GM18507 (cell line): ENCODE measurements around the gene CORO2B.

Experiments
- DNase-seq: peaks from one replicate; pipeline ENCODE4 v3.0.0; 2011; ENCODE audit warnings: low read depth; ENCODE audit not compliant: insufficient read length; ENCODE audit errors: extremely low spot score
- FAIRE-seq: peaks from 2 replicates; lab custom pipeline; 2011; peaks lifted over from hg19 to GRCh38; lab: Jason Lieb, UNC

The CORO2B gene

DNA sequence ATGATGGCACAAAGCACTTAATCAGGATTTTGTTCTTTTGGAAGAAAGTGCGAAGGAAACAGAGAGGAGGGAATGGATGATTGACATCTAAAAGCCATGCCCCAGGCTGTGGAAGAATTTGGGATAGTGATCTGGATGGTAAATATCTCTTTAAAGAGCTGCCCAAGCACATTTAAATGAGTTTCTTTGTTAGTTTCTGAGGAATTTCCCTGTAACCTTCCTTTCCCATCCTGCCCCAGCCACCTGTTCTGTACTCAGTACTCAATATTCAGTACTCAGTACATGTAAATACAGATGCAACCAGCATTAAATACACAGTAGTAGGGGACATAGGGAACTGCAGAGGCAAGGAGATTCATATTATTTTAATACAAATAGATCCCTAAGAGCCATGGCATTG, 7.8 kb upstream of the CORO2B start:
- DNase-seq (no peak), FAIRE-seq (no peak)

- FAIRE-seq (no peak), DNase-seq (no peak)
Observed at GRCh38 chr15:68571582-68571981, 7.2 kb upstream of the CORO2B start.

GRCh38 chr15:68572309-68572708, 6.5 kb upstream of the CORO2B start:
- FAIRE-seq, result no peak
- no peak for DNase-seq

DNA sequence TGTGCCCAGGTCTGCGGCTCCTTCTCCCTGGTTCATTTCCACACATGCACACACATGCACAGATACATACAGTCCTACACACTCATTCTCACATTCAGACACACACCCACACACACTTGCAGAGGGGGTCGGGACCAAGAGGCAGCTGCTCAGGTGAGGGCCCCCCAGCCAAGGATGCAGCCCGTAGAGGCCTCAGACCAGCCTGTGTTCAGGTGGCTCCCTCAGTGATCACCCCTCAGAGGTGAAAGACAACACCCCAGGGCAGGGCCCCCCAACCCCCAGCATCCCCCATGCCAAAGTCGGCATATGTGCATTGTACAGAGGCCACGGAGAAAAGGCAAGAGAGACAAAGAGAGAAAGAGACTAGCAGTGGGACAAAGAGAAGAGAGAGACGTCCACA, 5.9 kb upstream of the CORO2B start:
- no peak for FAIRE-seq
- DNase-seq, result no peak

DNA sequence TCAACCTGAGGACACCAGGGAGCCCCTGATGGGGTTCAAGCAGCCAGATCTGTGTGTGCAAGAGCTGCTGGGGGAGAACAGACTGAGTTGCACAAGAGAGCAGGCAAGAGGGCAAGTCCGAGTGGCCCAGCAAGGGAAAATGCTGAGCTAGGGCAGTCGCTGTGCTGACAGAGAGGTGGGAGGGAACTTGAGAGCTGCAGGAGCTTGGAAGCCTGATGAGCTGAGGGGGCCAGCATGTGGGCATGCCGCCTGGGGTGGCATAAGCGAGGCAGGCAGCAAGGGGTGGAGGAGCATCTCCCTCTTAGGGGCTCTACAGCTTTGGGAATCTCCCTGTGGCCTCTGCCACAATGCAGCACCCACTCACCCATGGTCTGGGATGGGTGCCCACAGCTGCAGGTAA, 4.7 kb upstream of the CORO2B start:
- no peak for DNase-seq
- no peak for FAIRE-seq

- DNase-seq (no peak), FAIRE-seq (no peak)
Observed at GRCh38 chr15:68574629-68575028, 4.2 kb upstream of the CORO2B start.

DNA sequence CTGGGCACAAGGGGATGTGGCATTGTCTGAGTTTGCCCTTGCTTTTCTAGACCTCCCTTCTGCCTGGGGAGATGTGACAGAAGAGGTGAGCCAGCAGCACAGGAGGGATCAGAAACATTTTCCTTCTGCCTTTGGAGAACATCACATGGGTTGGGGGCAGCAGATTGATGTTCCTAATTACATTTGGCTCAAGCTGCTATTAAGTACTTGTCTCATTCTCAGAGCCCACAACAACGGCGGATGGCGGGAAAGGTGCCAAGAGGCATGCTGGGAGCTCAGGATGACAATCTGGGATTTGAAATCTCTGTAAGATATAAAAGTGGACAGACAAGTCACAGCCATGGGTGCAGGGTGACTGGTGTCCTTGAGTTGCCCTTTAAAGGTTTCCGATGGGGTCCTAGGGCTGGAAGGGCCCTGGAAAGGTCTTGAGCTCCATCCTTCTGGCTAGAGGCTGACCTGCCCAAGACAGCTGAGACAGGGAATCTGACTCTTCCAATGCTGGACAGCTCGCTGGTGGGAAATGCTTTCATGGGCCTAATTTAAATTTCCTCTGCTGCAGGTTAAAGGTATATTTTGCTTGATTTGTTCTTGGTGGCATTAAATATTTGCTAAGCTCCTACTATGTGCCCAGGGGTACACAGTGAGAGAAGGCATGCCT, 2.4 kb upstream of the CORO2B start:
- no peak for FAIRE-seq
- no peak for DNase-seq

DNA sequence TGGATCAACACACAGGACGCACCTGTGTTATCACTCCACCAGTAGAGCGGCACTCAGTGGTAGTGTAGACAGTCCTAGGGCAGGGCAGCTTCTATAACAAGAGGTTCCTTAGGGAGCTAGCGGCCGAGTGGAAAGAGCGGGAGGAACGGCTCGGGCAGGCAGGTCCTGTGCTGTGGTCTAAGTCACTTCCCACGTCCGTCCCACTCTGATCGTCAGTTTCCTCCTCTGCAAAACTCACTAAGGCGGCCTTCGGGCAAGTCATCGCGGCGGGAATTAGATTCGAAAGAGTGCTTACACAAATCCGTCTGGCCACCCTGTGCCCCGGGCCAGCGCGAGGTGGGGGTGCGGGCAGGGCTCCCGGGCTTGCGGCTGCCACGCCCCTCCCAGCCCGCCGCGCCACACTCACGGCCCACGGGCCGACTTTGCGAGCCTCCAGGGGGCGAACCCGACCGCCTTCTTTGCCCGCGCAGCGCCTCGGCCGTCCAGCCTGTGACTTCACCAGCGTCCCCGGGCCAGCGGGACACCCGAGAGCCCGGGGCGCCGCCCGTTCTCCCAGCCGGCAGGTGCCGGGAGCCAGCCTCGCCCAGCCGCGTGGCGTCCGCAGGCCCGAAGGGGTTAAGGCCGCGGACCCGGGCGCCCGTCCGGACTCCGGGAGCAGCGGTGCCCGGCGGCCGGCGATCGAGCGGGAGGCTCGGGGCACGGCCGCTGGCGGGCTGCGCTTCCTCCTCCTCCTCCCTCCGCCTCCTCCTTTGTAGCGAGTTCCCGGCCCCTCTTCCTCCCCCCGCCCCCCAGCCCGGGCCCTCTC, 416 bp upstream of the CORO2B start:
- no peak for DNase-seq
- FAIRE-seq, result peak; percentile 35

DNA sequence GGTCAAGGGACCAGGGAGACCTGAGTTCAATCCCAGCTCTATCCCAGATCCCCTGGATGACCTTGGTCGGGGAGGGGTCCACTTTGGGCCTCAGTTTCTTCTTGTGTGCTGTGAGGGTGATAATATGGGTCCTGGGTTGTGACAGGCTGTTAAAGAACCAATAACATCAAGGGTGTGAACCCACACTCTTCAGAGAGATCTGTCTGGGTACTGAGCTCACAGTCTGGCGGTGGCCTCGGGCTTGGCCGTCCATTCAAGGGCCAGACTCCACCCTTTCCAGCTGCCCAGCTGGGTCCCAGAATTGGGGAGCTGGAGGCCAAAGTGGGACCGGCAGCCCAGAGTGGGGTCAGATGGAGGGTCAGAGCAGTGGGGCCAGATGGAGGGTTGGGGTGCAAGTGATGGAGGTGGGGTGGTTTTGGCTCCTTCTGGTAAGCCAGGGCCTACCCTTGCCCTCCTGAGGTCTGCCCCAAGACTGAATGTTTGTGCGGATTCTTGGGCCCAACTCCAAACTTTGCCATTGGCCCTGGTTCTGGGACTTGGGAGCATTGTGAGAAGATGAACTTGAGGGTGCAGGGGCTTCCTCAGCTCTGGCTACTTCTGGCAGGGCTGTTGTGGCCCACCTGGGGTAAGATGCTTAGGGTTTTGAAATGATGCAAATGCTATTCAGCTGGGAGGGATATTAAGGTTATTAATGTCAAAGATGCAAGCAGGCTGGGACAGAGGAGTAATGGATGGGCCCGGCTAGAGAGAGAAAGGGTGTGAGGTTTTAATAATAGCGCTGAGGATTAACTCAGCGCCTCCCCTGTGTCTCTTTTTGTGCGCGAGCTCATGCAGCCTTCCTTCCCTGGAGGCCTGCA, 1.5 kb downstream of the CORO2B start:
- no peak for DNase-seq
- no peak for FAIRE-seq

DNA sequence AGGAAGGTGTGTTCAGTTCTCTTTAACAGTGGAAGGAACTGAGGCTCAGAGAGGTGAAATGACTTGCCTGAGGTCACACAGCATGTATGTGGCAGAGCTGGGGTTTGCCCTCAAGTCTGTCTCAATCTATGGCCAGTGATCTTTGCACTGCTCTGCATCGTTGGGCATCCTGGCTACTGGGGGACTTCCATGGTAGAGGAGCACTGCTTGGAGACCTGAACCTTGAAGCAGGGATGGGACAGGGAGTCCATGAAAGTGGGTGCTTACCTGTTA, 2.0 kb downstream of the CORO2B start:
- FAIRE-seq (no peak), DNase-seq (no peak)

- FAIRE-seq (no peak), DNase-seq (no peak)
Observed at GRCh38 chr15:68581725-68582124, 2.9 kb downstream of the CORO2B start.

DNA sequence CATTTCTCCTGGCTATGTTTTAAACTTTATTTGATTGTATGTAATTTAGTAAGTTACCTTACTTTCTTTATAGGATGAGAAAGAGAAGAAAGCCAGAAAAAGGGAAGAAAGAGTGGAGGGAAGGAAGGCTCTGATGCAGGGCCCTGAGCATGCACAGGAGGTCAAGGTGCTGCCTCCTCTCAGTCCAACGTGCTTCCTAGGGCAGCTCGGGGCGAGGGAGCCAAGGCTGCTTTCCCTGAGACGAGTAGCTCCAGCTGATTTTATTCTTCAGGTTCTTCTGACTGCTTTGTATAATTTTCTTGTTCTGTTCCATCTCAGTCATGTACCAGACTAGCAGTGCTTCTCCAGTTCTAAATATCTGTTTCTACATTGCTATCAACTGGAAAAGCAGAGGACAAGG, 3.4 kb downstream of the CORO2B start:
- no peak for FAIRE-seq
- DNase-seq, result no peak

- FAIRE-seq (no peak), DNase-seq (no peak)
Observed at GRCh38 chr15:68582864-68583263, 4.1 kb downstream of the CORO2B start.

DNA sequence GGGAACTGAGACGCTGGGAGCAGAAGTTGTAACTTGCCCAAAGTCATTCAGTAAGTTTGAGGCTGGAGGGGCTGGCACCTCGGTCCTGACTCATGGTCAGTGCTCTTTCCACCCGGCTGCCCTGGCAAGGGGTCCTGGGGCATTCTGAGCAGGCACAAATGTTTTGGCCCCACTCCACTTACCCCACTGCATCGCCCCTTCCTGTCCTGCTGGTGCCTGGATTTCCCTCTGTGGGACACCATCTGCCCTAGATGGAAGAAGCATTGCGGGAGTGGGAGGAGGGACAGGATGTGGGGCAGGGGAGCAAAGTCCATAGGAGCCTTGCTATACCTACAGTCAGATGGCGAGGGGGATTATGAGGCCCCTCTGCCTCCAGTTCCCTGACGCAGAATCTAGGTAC, 4.5 kb downstream of the CORO2B start:
- no peak for DNase-seq
- no peak for FAIRE-seq

DNA sequence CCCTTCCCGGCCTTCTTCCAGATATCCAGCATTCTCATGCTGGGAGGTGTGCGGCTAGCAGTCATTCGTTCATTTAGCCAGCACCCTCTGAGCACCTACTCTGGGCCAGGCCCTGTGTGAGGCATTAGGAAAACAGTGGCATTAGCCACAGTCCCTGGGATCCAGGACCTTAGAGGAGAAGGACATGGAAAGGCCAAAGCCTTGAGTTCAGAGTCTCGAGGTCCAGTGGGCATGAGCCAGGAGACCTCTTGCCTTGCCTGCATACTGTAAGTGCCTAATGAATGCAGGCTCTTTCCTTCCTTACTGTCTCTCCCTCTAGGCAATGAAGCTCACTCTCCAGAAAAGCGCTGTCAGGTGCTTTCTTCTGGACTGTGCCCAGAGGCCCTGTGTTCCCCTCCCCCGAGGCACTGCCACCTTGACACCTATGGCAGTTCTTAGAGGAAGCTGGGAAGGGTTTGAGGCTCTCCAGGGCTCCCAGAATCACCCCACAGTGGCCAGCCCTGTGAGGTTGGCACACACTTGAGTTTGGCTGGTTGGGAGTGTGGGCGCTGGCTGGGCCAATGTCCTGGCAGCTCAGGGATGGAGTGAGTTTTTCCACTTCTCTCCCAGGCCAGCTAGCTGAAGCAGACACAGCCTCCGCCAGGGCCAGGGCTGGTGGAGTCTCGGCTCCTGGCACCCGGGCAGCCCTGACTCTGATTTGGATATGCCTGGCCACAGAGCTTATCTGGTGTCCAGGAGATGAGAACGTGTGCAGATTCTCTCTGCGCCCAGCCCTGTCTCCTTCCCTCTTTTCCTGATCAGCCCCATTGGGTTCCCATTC, 5.4 kb downstream of the CORO2B start:
- no peak for DNase-seq
- no peak for FAIRE-seq

- DNase-seq (no peak), FAIRE-seq (no peak)
Observed at GRCh38 chr15:68584756-68585573, 6.2 kb downstream of the CORO2B start.

GRCh38 chr15:68585574-68586273, 6.9 kb downstream of the CORO2B start:
- no peak for DNase-seq
- FAIRE-seq, result no peak

DNA sequence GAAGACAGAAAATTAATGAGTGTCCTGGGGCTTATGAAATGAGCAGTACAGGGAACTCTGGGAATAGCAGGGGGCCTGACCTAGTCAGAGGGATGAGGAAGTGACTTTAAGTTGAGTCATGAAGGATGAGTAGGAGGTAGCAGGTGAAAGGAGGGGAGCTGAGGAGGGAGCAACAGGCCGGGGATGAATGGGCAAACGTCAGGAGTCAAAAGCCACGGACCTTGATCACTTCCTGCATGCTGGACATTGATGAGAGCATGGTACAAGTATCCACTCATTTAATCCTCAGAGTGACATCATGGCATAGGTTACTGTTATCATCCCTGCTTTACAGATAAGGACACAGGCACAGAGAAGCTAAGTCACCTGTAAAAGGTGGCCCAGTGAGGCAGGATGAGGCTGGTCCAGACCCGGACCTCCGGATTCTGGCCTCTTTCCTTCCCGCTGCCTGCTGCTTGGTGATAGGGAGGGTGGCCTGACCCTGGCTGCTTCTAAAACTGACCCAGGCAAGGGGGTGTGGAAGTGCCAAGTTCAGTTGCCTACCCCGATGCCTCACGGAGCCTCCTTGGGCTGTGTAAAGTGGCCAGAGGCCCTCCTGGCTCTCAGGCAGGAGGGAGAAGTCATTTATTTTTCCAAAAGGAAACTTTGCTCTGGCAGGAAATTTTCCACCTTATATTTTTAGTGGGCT, 7.6 kb downstream of the CORO2B start:
- no peak for FAIRE-seq

More for the DNA sequence above, 7.6 kb downstream of the CORO2B start:
- no peak for DNase-seq
